SU-DHL-6 (cell line): ENCODE results near the gene FOSB.

Source experiments
- H2AFZ ChIP-seq: fragments of 200-600 bp; sonication (generic); 2 replicates; pipeline ENCODE4 v1.6.1; 2014; ENCODE audit warnings: low read depth, mild to moderate bottlenecking, moderate library complexity, mixed read lengths, antibody characterized with exemption, low read length; ENCODE audit not compliant: severe bottlenecking
- H3F3A ChIP-seq: fragments of 200-600 bp; shearing (Covaris generic); 2 replicates; pipeline ENCODE4 v1.6.0; 2016; ENCODE audit warnings: antibody characterized with exemption, mild to moderate bottlenecking; ENCODE audit not compliant: insufficient read depth
- H3K27ac ChIP-seq: fragments of 200-600 bp; sonication (generic); 2 replicates; pipeline ENCODE4 v1.5.1; 2016; ENCODE audit warnings: low read depth, mild to moderate bottlenecking, low read length, moderate library complexity, mixed read lengths
- H3K27me3 ChIP-seq: fragments of 200-600 bp; sonication (generic), shearing (Covaris generic); 2 replicates; pipeline ENCODE4 v1.6.0; 2014; ENCODE audit warnings: mild to moderate bottlenecking, low read length
- H3K36me3 ChIP-seq: fragments of 200-600 bp; sonication (generic); 2 replicates; pipeline ENCODE4 v1.6.1; 2014; ENCODE audit warnings: mild to moderate bottlenecking, low read length, mixed read lengths
- H3K4me2 ChIP-seq: fragments of 300-600, 200-600 bp; shearing (Covaris generic), sonication (generic); 2 replicates; pipeline ENCODE4 v1.6.0; 2014; ENCODE audit warnings: low read length, low read depth, mild to moderate bottlenecking; ENCODE audit not compliant: poor library complexity, severe bottlenecking
- H3K4me3 ChIP-seq: fragments of 200-600 bp; sonication (generic); 2 replicates; pipeline ENCODE4 v1.5.1; 2014; ENCODE audit warnings: antibody characterized with exemption, low read length, mild to moderate bottlenecking, mixed read lengths; ENCODE audit not compliant: insufficient read depth, poor library complexity, severe bottlenecking
- H3K79me2 ChIP-seq: fragments of 200-600 bp; sonication (generic); 2 replicates; pipeline ENCODE4 v1.6.1; 2014; ENCODE audit warnings: mild to moderate bottlenecking, low read length, moderate library complexity; ENCODE audit not compliant: insufficient read depth
- H3K9ac ChIP-seq: fragments of 200-600 bp; sonication (generic); 2 replicates; pipeline ENCODE4 v1.7.0; 2014; ENCODE audit warnings: mild to moderate bottlenecking, low read length
- H3K9me2 ChIP-seq: fragments of 200-600 bp; sonication (generic); replicated peaks from 2 replicates; pipeline ENCODE4 v1.6.1; 2014; ENCODE audit warnings: low read length; ENCODE audit not compliant: insufficient read depth
- H3K9me3 ChIP-seq: fragments of 200-600 bp; sonication (generic); 2 replicates; pipeline ENCODE4 v1.6.1; 2014; ENCODE audit warnings: low read length, mixed read lengths; ENCODE audit not compliant: insufficient read depth
- H4K20me1 ChIP-seq: fragments of 200-600 bp; sonication (generic); 2 replicates; pipeline ENCODE4 v1.6.1; 2014; ENCODE audit warnings: low read depth, mild to moderate bottlenecking, antibody characterized with exemption, low read length, moderate library complexity, mixed read lengths
- EZH2phosphoT487 ChIP-seq: fragments of 200-600 bp; sonication (generic), shearing (Covaris generic); conservative IDR thresholded peaks from 2 replicates; pipeline ENCODE4 v1.6.1; 2018; ENCODE audit warnings: mild to moderate bottlenecking, antibody characterized with exemption, low read length, moderate library complexity, mixed read lengths
- TF ChIP-seq, protein P1 (sequence below): fragments of 200-600 bp; sonication (generic); IDR thresholded peaks from one replicate; pipeline ENCODE4 v1.5.1; 2017; ENCODE audit warnings: antibody characterized with exemption, mild to moderate bottlenecking, low read length, moderate library complexity; ENCODE audit not compliant: insufficient read depth, poor library complexity, severe bottlenecking

The FOSB gene

DNA sequence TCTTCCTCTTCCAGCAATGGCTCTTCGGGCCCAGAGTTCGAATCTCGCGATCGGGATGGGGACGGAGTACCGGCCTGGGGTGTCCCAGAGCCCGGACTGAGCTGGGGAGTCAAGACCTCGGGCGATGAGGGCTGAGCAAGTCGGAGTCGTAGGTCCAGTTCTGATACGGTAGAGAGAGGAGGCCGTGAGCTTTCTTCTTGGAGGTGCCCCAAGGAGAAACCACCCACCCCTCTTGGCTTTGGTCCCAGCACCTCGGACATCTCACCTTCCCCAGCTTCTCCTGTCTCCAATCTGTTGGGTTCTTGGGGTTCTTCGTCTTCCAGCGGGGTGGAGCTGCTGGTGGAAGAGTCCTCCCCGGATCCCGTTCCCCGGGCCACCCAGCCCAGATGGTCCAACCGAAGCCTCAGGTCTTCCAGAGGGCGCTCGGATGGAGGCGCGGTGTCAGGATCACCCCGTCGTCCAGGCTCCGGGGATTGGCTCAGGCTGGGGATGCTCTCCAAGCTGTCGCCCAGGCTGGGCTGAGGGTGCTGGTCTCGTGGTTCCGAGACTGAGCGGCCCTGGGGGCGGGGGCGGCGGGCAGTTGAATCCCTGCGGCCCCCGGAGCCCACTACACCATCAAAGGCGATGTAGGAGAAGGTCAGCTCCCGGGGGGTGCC lies 26.6 kb downstream of the FOSB start:
- Histone ChIP-seq H3K9ac (no peak overlapping the region), H3K27ac (no peak overlapping the region), H3F3A (peaks cover 4% of the 10 kb centered on the region; the same call in 1 of the 2 replicates), H3K9me3 (no peaks in the 10 kb centered on the region), H3K4me3 (no peak overlapping the region), H3K27me3 (no peaks in the 10 kb centered on the region), H2AFZ (no peak overlapping the region), H3K9me2 (no peaks in the 10 kb centered on the region), H3K36me3 (no peaks in the 10 kb centered on the region), H3K4me2 (no peak overlapping the region), H4K20me1 (no peaks in the 10 kb centered on the region), H3K79me2 (no peaks in the 10 kb centered on the region)
- TF ChIP-seq EZH2phosphoT487 = no peak
- TF ChIP-seq, protein P1, sequence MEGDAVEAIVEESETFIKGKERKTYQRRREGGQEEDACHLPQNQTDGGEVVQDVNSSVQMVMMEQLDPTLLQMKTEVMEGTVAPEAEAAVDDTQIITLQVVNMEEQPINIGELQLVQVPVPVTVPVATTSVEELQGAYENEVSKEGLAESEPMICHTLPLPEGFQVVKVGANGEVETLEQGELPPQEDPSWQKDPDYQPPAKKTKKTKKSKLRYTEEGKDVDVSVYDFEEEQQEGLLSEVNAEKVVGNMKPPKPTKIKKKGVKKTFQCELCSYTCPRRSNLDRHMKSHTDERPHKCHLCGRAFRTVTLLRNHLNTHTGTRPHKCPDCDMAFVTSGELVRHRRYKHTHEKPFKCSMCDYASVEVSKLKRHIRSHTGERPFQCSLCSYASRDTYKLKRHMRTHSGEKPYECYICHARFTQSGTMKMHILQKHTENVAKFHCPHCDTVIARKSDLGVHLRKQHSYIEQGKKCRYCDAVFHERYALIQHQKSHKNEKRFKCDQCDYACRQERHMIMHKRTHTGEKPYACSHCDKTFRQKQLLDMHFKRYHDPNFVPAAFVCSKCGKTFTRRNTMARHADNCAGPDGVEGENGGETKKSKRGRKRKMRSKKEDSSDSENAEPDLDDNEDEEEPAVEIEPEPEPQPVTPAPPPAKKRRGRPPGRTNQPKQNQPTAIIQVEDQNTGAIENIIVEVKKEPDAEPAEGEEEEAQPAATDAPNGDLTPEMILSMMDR = no peak

DNA sequence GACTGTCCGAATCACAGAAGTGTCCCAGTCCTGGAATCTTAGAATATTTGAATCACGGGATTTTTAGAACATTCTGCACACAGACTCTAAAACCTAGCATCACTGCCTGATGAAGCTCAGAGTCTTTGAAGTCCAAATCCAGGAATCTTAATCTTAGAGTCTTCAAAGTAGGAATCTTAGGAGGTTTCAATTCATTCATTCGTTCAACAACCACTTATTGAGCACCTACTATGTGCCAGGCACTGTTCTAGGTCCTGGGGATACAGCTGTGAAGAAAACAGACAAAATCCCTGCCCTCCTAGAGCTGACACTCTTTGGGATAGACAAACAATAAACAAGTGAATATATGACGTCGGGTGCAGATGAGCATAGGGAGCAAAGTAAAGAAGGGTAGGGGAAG lies 27.4 kb downstream of the FOSB start:
- no peak overlapping the region for H3K9ac ChIP-seq
- TF ChIP-seq, protein P1 = no peak
- TF ChIP-seq EZH2phosphoT487 = no peak
- no peaks in the 10 kb centered on the region for H3K27me3 ChIP-seq

DNA sequence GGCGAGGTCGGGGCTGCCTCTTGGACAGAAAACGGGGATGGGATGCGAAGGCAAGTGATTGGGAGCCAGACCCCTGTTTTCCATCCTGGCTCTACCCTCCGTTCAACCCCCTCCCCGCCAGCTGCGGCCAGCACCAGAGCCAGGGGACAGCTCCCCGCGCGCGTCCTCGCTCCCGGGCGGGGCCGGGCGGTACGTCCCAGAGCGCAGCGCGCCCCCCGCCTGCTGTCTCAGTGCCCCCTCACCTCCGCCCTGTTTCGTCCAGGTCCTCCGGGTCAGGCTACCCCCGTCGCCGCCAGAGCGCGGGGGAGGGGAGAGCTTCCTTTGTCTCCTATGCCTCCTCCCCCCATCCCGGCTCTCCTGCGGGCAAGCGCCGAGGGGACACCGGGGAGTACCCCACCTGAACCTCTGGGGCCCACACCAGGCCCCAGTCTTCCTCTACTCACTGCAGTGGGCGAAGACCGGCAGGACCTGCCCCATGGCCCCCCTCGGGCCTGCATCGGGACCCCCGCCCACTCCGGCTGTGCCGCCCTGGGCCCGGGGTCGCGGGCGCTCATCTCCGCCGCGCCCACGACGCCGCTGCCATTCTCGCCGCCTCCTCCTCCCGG lies 28.7 kb downstream of the FOSB start:
- Histone ChIP-seq H3K9me2 (no peaks in the 10 kb centered on the region), H2AFZ (no peak overlapping the region), H3K36me3 (no peaks in the 10 kb centered on the region), H3K79me2 (no peaks in the 10 kb centered on the region), H3K4me2 (peak overlapping the region; percentile 85), H3F3A (peaks cover 4% of the 10 kb centered on the region; the same call in 1 of the 2 replicates), H3K9ac (peak overlapping the region; percentile 37; the same call in 1 of the 2 replicates), H3K9me3 (no peaks in the 10 kb centered on the region), H4K20me1 (no peaks in the 10 kb centered on the region), H3K27ac (no peak overlapping the region), H3K4me3 (peak overlapping the region; percentile 43), H3K27me3 (no peaks in the 10 kb centered on the region)
- TF ChIP-seq EZH2phosphoT487 = no peak
- TF ChIP-seq, protein P1 = no peak

More for the DNA sequence above, 27.4 kb downstream of the FOSB start:
- Histone ChIP-seq H3K9me3 (no peaks in the 10 kb centered on the region), H3F3A (peaks cover 4% of the 10 kb centered on the region; the same call in 1 of the 2 replicates), H2AFZ (no peak overlapping the region), H3K36me3 (no peaks in the 10 kb centered on the region), H3K27ac (no peak overlapping the region), H3K79me2 (no peaks in the 10 kb centered on the region), H4K20me1 (no peaks in the 10 kb centered on the region), H3K4me3 (no peak overlapping the region), H3K4me2 (no peak overlapping the region), H3K9me2 (no peaks in the 10 kb centered on the region)
